Measurements from ENCODE around the gene SLCO2A1.

GRCh38 chr3:133910422-133910821 is 119.3 kb downstream of the SLCO2A1 start:
- no peak for TF ChIP-seq CTCF (tag by site-specific recombination; IDR thresholded peaks at IDR 0.05)
- TF ChIP-seq ZNF214 (tag by site-specific recombination; IDR thresholded peaks at IDR 0.05; ENCODE audit: borderline replicate concordance): no peak
- no peak for TF ChIP-seq ZNF580 (tag by site-specific recombination; IDR thresholded peaks at IDR 0.05)
- TF ChIP-seq ZFP3 (tag by site-specific recombination; IDR thresholded peaks at IDR 0.05; ENCODE audit: low read depth): no peak
- TF ChIP-seq KLF7 (tag by site-specific recombination; IDR thresholded peaks at IDR 0.05; ENCODE audit: borderline replicate concordance): no peak
- TF ChIP-seq ZIC2 (tag by site-specific recombination; IDR thresholded peaks at IDR 0.05): no peak
- TF ChIP-seq ATF2 (tag by site-specific recombination; IDR thresholded peaks at IDR 0.05; ENCODE audit: low read depth): no peak
- TF ChIP-seq ZNF184 (tag by site-specific recombination; IDR thresholded peaks at IDR 0.05): no peak
- TF ChIP-seq ZBTB26 (tag by site-specific recombination; optimal IDR thresholded peaks at IDR 0.05): no peak
- TF ChIP-seq ZBTB6 (tag by site-specific recombination; IDR thresholded peaks at IDR 0.05): no peak
- TF ChIP-seq ZNF146 (tag by site-specific recombination; IDR thresholded peaks at IDR 0.05): no peak
- TF ChIP-seq PBX3 (CRISPR knock-in tag; IDR thresholded peaks at IDR 0.05): no peak
